Adipocyte (in vitro differentiated cells): ENCODE results near the gene COMMD6.

Experiments used
- DNase-seq: peaks from one replicate; pipeline ENCODE4 v3.0.0-alpha.2; 2015; ENCODE audit warnings: low read depth
- H3K27me3 ChIP-seq: replicated peaks from 2 replicates; pipeline ENCODE4 v1.7.0; 2013; ENCODE audit warnings: mild to moderate bottlenecking, low read length, moderate library complexity; ENCODE audit not compliant: control insufficient read depth, insufficient read depth
- H3K36me3 ChIP-seq: 2 replicates; pipeline ENCODE4 v1.7.0; 2013; ENCODE audit warnings: low read length, mild to moderate bottlenecking, moderate library complexity; ENCODE audit not compliant: control insufficient read depth, insufficient read depth, severe bottlenecking
- H3K4me1 ChIP-seq: 2 replicates; pipeline ENCODE4 v1.7.0; 2013; ENCODE audit warnings: mild to moderate bottlenecking, low read length, moderate library complexity; ENCODE audit not compliant: control insufficient read depth, insufficient read depth
- H3K4me3 ChIP-seq: 2 replicates; pipeline ENCODE4 v1.7.0; 2013; ENCODE audit warnings: mild to moderate bottlenecking, low read length, moderate library complexity
- H3K9ac ChIP-seq: 2 replicates; pipeline ENCODE4 v1.7.0; 2013; ENCODE audit warnings: mild to moderate bottlenecking, low read length, moderate library complexity
- H3K9me3 ChIP-seq: 2 replicates; pipeline ENCODE4 v1.7.0; 2013; ENCODE audit warnings: mild to moderate bottlenecking, low read length, moderate library complexity; ENCODE audit not compliant: control insufficient read depth

The COMMD6 gene

DNA sequence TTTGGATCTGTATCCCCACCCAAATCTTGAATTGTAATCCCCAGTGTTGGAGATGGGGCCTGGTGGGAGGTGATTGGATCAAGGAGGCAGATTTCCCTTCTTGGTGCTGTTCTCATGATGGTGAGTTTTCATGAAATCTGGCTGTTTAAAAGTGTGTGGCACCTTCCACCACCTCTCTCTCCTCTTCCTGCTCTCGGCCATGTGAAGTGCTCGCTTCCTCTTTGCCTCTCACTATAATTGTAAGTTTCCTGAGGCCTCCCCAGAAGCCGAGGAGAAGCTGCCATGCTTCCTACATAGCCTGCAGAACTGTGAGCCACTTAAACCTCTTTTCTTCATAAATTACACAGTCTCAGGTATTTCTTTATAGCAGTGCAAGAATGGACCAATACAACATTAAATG, 15.7 kb downstream of the COMMD6 start:
- Histone ChIP-seq H3K9me3 (no peaks in the 10 kb centered on the region), H3K4me3 (no peak overlapping the region), H3K27me3 (no peaks in the 10 kb centered on the region), H3K36me3 (peaks cover 5% of the 10 kb centered on the region), H3K4me1 (peaks cover 9% of the 10 kb centered on the region), H3K9ac (no peak overlapping the region)
- DNase-seq, result no peak

DNA sequence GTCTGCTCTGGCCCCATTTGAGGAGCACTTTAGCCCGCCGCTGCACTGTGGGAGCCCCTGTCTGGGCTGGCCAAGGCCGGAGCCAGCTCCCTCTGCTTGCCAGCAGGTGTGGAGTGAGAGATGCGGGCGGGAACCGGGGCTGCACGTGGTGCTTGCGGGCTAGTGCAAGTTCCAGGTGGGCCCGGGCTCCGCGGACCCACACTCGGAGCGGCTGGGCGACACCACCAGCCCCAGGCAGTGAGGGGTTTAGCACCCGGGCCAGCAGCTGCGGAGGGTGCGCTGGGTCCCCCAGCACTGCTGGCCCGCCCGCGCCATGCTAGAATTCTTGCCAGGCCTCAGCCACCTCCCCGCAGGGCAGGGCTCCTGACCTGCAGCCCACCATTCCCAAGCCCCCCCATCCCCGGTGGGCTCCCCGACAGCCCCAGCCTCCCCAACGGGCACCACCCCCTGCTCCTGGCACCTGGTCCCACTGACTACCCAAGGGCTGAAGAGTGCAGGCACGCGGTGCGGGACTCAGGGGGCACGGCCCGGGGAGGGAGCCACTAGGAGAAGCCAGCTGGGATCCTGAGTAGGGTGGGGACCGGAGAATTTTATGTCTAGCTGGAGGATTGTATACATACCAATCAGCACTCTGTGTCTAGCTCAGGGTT, 19.1 kb downstream of the COMMD6 start:
- H3K4me3 ChIP-seq, result no peak overlapping the region
- no peaks in the 10 kb centered on the region for H3K27me3 ChIP-seq
- no peaks in the 10 kb centered on the region for H3K36me3 ChIP-seq
- H3K4me1 ChIP-seq, result no peaks in the 10 kb centered on the region
- DNase-seq, result no peak
- no peaks in the 10 kb centered on the region for H3K9me3 ChIP-seq
- no peak overlapping the region for H3K9ac ChIP-seq

- no peaks in the 10 kb centered on the region for H3K9me3 ChIP-seq
- no peaks in the 10 kb centered on the region for H3K27me3 ChIP-seq
Observed at GRCh38 chr13:75514080-75514995, 23.3 kb downstream of the COMMD6 start.

DNA sequence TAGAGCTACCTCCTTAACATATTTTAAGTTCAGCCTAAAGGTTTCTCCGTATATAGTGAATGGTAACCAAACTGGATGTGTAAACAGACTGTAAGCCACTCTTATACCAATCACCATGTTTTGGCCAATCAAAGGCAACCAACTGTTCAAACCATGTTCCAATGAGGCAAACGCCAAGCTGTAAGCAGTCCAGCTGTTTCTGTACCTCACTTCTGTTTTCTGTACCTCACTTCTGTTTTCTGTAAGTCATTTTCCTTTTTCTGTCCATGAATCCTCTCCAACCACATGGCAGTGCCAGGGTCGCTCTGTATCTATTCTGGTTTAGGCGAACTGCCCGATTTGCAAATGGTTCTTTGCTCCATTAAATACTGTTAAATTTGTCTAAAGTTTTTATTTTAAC, 24.4 kb downstream of the COMMD6 start:
- no peaks in the 10 kb centered on the region for H3K9me3 ChIP-seq
- no peak overlapping the region for H3K9ac ChIP-seq
- no peak for DNase-seq
- H3K4me1 ChIP-seq, result no peaks in the 10 kb centered on the region
- no peaks in the 10 kb centered on the region for H3K27me3 ChIP-seq
- no peak overlapping the region for H3K4me3 ChIP-seq
- H3K36me3 ChIP-seq, result no peaks in the 10 kb centered on the region

More at GRCh38 chr13:75514080-75514995, 23.3 kb downstream of the COMMD6 start:
- no peak for DNase-seq
- no peak overlapping the region for H3K4me3 ChIP-seq
- H3K9ac ChIP-seq, result no peak overlapping the region
- no peaks in the 10 kb centered on the region for H3K36me3 ChIP-seq
- H3K4me1 ChIP-seq, result no peaks in the 10 kb centered on the region

GRCh38 chr13:75512253-75512652, 25.4 kb downstream of the COMMD6 start:
- H3K27me3 ChIP-seq, result no peaks in the 10 kb centered on the region
- H3K9me3 ChIP-seq, result no peaks in the 10 kb centered on the region
- no peak overlapping the region for H3K4me3 ChIP-seq
- no peak overlapping the region for H3K9ac ChIP-seq
- no peaks in the 10 kb centered on the region for H3K4me1 ChIP-seq
- no peaks in the 10 kb centered on the region for H3K36me3 ChIP-seq
- DNase-seq, result no peak

- Histone ChIP-seq H3K27me3 (no peaks in the 10 kb centered on the region), H3K36me3 (no peaks in the 10 kb centered on the region), H3K4me3 (no peak overlapping the region), H3K4me1 (no peaks in the 10 kb centered on the region), H3K9ac (no peak overlapping the region), H3K9me3 (no peaks in the 10 kb centered on the region)
- DNase-seq, result no peak
Observed at GRCh38 chr13:75511051-75511625, 26.5 kb downstream of the COMMD6 start.

- no peak overlapping the region for H3K9ac ChIP-seq
- no peak for DNase-seq
- H3K36me3 ChIP-seq, result no peaks in the 10 kb centered on the region
- no peaks in the 10 kb centered on the region for H3K4me1 ChIP-seq
- H3K27me3 ChIP-seq, result no peaks in the 10 kb centered on the region
- no peak overlapping the region for H3K4me3 ChIP-seq
- no peaks in the 10 kb centered on the region for H3K9me3 ChIP-seq
Observed at GRCh38 chr13:75508002-75508548, 29.6 kb downstream of the COMMD6 start.

- H3K36me3 ChIP-seq, result no peaks in the 10 kb centered on the region
- no peaks in the 10 kb centered on the region for H3K27me3 ChIP-seq
- no peak for DNase-seq
- no peak overlapping the region for H3K4me3 ChIP-seq
- H3K9ac ChIP-seq, result no peak overlapping the region
- H3K9me3 ChIP-seq, result no peaks in the 10 kb centered on the region
- H3K4me1 ChIP-seq, result no peaks in the 10 kb centered on the region
Observed at GRCh38 chr13:75507027-75508001, 30.3 kb downstream of the COMMD6 start.

GRCh38 chr13:75506018-75506417, 31.6 kb downstream of the COMMD6 start:
- DNase-seq, result no peak
- no peaks in the 10 kb centered on the region for H3K27me3 ChIP-seq
- no peak overlapping the region for H3K9ac ChIP-seq
- no peak overlapping the region for H3K4me3 ChIP-seq
- no peaks in the 10 kb centered on the region for H3K9me3 ChIP-seq
- no peaks in the 10 kb centered on the region for H3K4me1 ChIP-seq
- H3K36me3 ChIP-seq, result no peaks in the 10 kb centered on the region

DNA sequence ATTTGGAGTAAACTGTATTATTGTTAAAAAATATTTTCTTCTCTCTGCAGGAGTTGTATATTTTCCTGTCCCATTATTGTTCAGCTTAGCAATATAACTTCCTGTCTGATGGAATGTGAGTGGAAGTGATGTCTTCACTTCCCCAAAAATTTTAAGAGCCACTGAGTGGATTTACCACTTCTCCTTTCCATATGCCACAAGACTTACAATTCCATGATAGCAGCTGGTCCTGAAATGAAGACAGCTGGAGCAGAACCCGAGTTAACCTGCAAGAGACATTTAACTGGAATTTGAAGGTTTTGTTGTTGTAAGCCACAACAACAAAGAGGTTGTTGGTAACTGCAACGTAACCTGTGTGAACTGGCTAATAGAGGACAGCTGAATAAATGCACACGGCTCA, 32.3 kb downstream of the COMMD6 start:
- Histone ChIP-seq H3K4me3 (no peak overlapping the region), H3K9ac (no peak overlapping the region), H3K4me1 (no peaks in the 10 kb centered on the region), H3K9me3 (no peaks in the 10 kb centered on the region), H3K36me3 (no peaks in the 10 kb centered on the region), H3K27me3 (no peaks in the 10 kb centered on the region)
- DNase-seq, result no peak
